Islet precursor cell (in vitro differentiated cells): ENCODE data around the gene PLXNA4.

Experiments
- DNase-seq: peaks from one replicate; pipeline ENCODE4 v3.0.0-alpha.2; 2018

Gene PLXNA4

DNA sequence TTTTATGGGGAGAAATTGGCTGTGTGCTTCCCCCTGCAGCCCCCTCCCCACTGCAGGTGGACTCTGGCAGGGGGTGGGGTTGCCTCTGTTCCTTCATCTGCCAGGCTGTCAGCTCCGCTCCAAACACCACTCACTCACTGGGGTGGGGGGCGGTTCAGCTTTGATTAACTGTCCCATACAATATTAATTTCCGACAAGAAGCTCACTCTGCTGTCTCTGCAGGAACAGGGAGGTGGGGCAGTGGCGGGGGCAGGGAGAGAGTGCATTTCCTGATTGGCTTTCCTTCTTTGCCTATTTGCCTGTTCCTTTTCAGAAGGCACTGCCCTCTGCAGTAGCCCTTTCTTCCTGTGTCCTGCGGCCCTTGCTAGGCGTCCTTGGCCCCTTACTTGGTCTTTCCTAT is 500.8 kb downstream of the PLXNA4 start:
- no peak for DNase-seq

GRCh38 chr7:132073920-132074589 is 502.2 kb downstream of the PLXNA4 start:
- peak; percentile 22 for DNase-seq
